GM12891 (cell line): ENCODE results near the gene ZNF638.

Experiments used
- POLR2A ChIP-seq: IDR thresholded peaks from 2 replicates; pipeline ENCODE4 v1.6.1; 2011; ENCODE audit warnings: low read depth, low read length, control low read depth
- POLR2AphosphoS5 ChIP-seq: IDR thresholded peaks from 2 replicates; pipeline ENCODE4 v1.6.1; 2011; ENCODE audit warnings: low read depth, low read length, control low read depth
- TAF1 ChIP-seq: IDR thresholded peaks from 2 replicates; pipeline ENCODE4 v1.6.1; 2011; ENCODE audit warnings: low read depth, low read length, control low read depth

DNA sequence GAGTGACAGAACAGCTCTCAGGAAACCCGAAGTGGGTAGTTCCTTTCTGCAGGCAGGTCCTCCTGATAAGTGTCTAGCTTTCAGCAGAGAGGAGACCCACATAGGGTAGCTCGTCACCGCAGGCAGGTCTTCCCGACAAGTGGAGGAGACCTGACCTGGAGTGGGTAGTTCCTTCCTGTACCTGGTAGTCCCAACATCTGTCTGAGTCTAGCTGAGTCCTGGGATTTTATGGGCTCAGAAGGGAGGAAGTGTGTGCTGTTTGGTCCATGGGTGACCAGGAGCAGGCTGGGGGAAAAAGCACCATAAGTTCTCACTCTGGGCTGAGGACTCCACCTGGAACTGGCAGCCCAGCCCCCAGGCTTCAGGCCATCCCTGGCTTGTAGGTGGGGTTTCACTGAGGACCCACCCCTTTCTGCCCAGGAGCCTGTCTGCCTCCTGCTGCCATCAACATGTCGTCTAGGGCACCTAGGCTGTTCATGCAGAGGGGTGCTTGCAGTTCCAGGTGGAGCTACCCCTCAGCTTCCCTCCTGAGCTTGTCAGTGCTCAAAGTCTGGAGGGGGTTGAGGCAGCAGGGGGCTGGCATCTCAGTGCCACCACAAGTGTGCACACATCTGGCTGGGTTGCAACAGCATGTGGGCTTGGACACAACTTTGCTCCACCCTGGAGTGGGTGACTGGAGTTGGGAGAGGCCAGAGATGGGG is 131.2 kb downstream of the ZNF638 start:
- no peak for TF ChIP-seq TAF1
- no peak for TF ChIP-seq POLR2AphosphoS5
- no peak for TF ChIP-seq POLR2A
